Mucosa of stomach (tissue), 1 donor: ENCODE measurements around the gene GNAT1.

Experiments used
- H3K27me3 ChIP-seq: one replicate; pipeline ENCODE4 v1.7.0; 2013; ENCODE audit warnings: mild to moderate bottlenecking, low read length; ENCODE audit not compliant: control insufficient read depth, insufficient read depth
- H3K36me3 ChIP-seq: one replicate; pipeline ENCODE4 v1.7.0; 2013; ENCODE audit warnings: low read length; ENCODE audit not compliant: control insufficient read depth, insufficient read depth
- H3K4me1 ChIP-seq: one replicate; pipeline ENCODE4 v1.7.0; 2013; ENCODE audit warnings: mild to moderate bottlenecking, low read length; ENCODE audit not compliant: control insufficient read depth, insufficient read depth
- H3K4me3 ChIP-seq: one replicate; pipeline ENCODE4 v1.7.0; 2013; ENCODE audit warnings: low read length
- H3K9ac ChIP-seq: one replicate; pipeline ENCODE4 v1.7.0; 2013; ENCODE audit warnings: mild to moderate bottlenecking, low read length, moderate library complexity
- H3K9me3 ChIP-seq: one replicate; pipeline ENCODE4 v1.7.0; 2013; ENCODE audit warnings: mild to moderate bottlenecking, low read length, moderate library complexity; ENCODE audit not compliant: control insufficient read depth
- donor health status: Pancreatic carcinoma.

Gene GNAT1

GRCh38 chr3:50172626-50173220 is 18.7 kb upstream of the GNAT1 start:
- Histone ChIP-seq H3K4me3 (no peak overlapping the region), H3K9me3 (no peaks in the 10 kb centered on the region), H3K9ac (no peak overlapping the region), H3K36me3 (peaks cover 17% of the 10 kb centered on the region), H3K4me1 (peaks cover 69% of the 10 kb centered on the region), H3K27me3 (no peaks in the 10 kb centered on the region)

GRCh38 chr3:50173685-50174516 is 17.5 kb upstream of the GNAT1 start:
- H3K36me3 ChIP-seq: peaks cover 17% of the 10 kb centered on the region
- no peaks in the 10 kb centered on the region for H3K27me3 ChIP-seq
- H3K9me3 ChIP-seq: no peaks in the 10 kb centered on the region
- no peak overlapping the region for H3K9ac ChIP-seq
- peaks cover 58% of the 10 kb centered on the region for H3K4me1 ChIP-seq
- no peak overlapping the region for H3K4me3 ChIP-seq

- Histone ChIP-seq H3K4me1 (peaks cover 57% of the 10 kb centered on the region), H3K9ac (no peak overlapping the region), H3K27me3 (no peaks in the 10 kb centered on the region), H3K9me3 (no peaks in the 10 kb centered on the region), H3K36me3 (peaks cover 17% of the 10 kb centered on the region), H3K4me3 (no peak overlapping the region)
These were observed 16.9 kb upstream of the GNAT1 start for GRCh38 chr3:50174517-50174895.

- Histone ChIP-seq H3K9ac (no peak overlapping the region), H3K4me3 (no peak overlapping the region), H3K27me3 (no peaks in the 10 kb centered on the region), H3K9me3 (no peaks in the 10 kb centered on the region), H3K4me1 (peaks cover 55% of the 10 kb centered on the region), H3K36me3 (peaks cover 17% of the 10 kb centered on the region)
These were observed 16.4 kb upstream of the GNAT1 start for GRCh38 chr3:50174947-50175524.

- Histone ChIP-seq H3K9me3 (no peaks in the 10 kb centered on the region), H3K27me3 (no peaks in the 10 kb centered on the region), H3K9ac (no peak overlapping the region), H3K4me1 (peaks cover 37% of the 10 kb centered on the region), H3K4me3 (no peak overlapping the region), H3K36me3 (peaks cover 23% of the 10 kb centered on the region)
These were observed 14.1 kb upstream of the GNAT1 start for GRCh38 chr3:50177346-50177745.

- Histone ChIP-seq H3K9me3 (no peaks in the 10 kb centered on the region), H3K36me3 (peaks cover 24% of the 10 kb centered on the region), H3K9ac (no peak overlapping the region), H3K4me3 (no peak overlapping the region), H3K27me3 (no peaks in the 10 kb centered on the region), H3K4me1 (peaks cover 18% of the 10 kb centered on the region)
These were observed 11.7 kb upstream of the GNAT1 start for GRCh38 chr3:50179710-50180109.

DNA sequence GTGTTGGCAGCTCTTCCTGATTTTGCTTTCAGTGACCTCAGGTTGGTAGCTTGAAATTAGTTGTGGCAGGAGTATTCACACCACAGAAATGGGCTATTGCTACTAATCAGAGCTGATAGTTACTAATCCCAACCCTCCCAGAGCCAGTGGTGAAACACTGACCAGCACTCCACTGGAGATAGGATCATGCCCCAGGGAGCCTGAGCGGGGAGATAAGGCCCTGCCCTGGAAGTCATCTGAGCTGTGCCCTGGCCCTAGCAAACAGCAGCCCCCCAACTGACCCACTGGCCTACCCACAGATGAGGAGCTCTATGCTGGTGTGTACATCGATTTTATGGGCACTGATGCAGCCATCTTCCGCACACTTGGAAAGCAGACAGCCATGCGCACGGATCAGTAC is 9.4 kb upstream of the GNAT1 start:
- H3K4me1 ChIP-seq: peaks cover 13% of the 10 kb centered on the region
- no peak overlapping the region for H3K9ac ChIP-seq

DNA sequence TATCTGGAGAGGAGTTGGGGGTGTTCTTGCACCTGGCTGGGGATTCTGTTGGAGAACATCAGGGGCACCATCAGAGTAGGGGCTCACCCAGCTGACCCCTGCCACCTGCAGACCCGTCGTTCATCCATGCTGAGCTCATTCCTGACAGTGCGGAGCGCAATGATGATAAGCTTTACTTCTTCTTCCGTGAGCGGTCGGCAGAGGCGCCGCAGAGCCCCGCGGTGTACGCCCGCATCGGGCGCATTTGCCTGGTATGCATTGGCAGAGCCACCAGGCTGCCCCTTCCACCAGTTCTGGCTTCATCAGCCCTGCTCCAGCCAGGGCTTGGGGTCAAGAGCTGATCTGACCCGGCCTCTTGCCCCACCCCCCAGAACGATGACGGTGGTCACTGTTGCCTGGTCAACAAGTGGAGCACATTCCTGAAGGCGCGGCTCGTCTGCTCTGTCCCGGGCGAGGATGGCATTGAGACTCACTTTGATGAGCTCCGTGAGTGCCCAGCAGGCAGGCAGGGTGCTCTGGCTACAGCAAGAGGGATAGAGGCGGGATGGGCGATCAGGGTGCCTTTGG is 8.8 kb upstream of the GNAT1 start:
- no peak overlapping the region for H3K9ac ChIP-seq
- no peaks in the 10 kb centered on the region for H3K9me3 ChIP-seq
- peaks cover 20% of the 10 kb centered on the region for H3K36me3 ChIP-seq
- H3K4me3 ChIP-seq: no peak overlapping the region
- H3K27me3 ChIP-seq: no peaks in the 10 kb centered on the region
- peaks cover 13% of the 10 kb centered on the region for H3K4me1 ChIP-seq

More for the DNA sequence above, 9.4 kb upstream of the GNAT1 start:
- Histone ChIP-seq H3K27me3 (no peaks in the 10 kb centered on the region), H3K9me3 (no peaks in the 10 kb centered on the region), H3K4me3 (no peak overlapping the region), H3K36me3 (peaks cover 24% of the 10 kb centered on the region)

DNA sequence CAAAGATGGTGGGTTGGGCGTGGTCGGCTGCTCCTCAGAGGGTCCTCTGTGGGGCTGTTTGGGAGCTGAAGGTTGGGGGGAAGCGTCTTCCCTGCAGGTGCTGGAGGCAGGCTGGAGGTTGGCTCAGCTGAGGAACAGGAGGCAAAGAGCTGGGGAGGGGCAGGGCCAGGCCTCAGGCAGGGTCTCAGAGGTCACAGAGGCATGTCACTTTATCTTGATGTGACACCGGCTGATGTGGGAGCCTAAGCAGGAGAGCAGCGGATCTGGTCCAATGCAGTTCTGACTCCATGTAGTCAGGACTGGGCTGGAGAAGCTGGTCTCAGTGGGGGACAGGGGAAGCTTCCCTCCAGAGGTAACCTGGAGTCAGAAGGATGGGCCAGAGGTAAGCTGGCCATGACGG is 7.7 kb upstream of the GNAT1 start:
- H3K27me3 ChIP-seq: no peaks in the 10 kb centered on the region
- peaks cover 20% of the 10 kb centered on the region for H3K36me3 ChIP-seq

GRCh38 chr3:50184242-50184978 is 7.0 kb upstream of the GNAT1 start:
- no peak overlapping the region for H3K4me3 ChIP-seq
- no peak overlapping the region for H3K9ac ChIP-seq
- peaks cover 17% of the 10 kb centered on the region for H3K4me1 ChIP-seq
- H3K9me3 ChIP-seq: no peaks in the 10 kb centered on the region
- peaks cover 20% of the 10 kb centered on the region for H3K36me3 ChIP-seq
- H3K27me3 ChIP-seq: no peaks in the 10 kb centered on the region

More for the DNA sequence above, 7.7 kb upstream of the GNAT1 start:
- peaks cover 15% of the 10 kb centered on the region for H3K4me1 ChIP-seq
- H3K9ac ChIP-seq: no peak overlapping the region
- H3K9me3 ChIP-seq: no peaks in the 10 kb centered on the region
- H3K4me3 ChIP-seq: no peak overlapping the region

DNA sequence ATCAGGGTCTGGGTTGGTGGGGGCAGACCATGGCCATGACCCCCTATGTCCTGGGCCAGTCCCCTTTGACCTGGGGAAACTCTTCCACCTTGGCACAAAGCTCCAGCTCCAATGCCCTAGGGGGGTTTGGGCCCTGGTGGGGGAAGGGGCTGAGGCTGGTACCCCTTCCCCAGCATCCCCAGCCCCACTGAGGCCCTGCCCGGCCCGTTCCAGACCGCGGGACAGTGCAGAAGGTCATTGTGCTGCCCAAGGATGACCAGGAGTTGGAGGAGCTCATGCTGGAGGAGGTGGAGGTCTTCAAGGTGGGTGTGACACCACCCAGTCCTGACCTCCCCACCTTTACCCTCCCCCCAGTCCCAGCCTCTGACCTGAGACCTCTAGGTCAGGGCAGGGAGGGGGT is 6.2 kb upstream of the GNAT1 start:
- no peak overlapping the region for H3K4me3 ChIP-seq
- H3K27me3 ChIP-seq: no peaks in the 10 kb centered on the region
- no peaks in the 10 kb centered on the region for H3K9me3 ChIP-seq
- no peak overlapping the region for H3K9ac ChIP-seq
- peaks cover 20% of the 10 kb centered on the region for H3K36me3 ChIP-seq
- peaks cover 11% of the 10 kb centered on the region for H3K4me1 ChIP-seq
